Psoas muscle (tissue), 8 donors: Measurements from ENCODE around the gene RBP3. TPM values are rescaled to one million over a fixed set of nuclear protein-coding genes. Genes with fewer than 3 reads are reported as not detected.

Experiments used
- ATAC-seq, 4 donors: fragments of 200-7000 bp; cut with Tn5 transposase; one replicate each; pipeline ENCODE4 v1.9.1; 2020; ENCODE audit warnings: moderate library complexity in 3 of 4, mild to moderate bottlenecking in 2 of 4
- DNase-seq, 2 donors: peaks; one replicate each; pipeline ENCODE4 v3.0.0-alpha.2; 2020
- H3K27ac ChIP-seq: fragments of 200-600 bp; one replicate; pipeline ENCODE4 v1.8.0; 2022
- H3K27me3 ChIP-seq, 3 donors: fragments of 200-600 bp in 1 of 3; one replicate each; pipeline versions ENCODE4 v1.6.1 to v1.8.0; 2013 to 2022; ENCODE audit warnings: low read length in 2 of 3, mild to moderate bottlenecking in 2 of 3, moderate library complexity in 1 of 3; ENCODE audit not compliant: insufficient read depth in 3 of 3
- H3K36me3 ChIP-seq, 2 donors: fragments of 200-600 bp in 1 of 2; one replicate each; pipeline versions ENCODE4 v1.6.1 to v1.8.0; 2013 to 2022; ENCODE audit warnings: low read depth in 1 of 2, mild to moderate bottlenecking in 1 of 2, moderate library complexity in 1 of 2; ENCODE audit not compliant: insufficient read depth in 1 of 2
- H3K4me1 ChIP-seq: fragments of 200-600 bp; one replicate; pipeline ENCODE4 v1.8.0; 2022
- H3K4me3 ChIP-seq: fragments of 200-600 bp; one replicate; pipeline ENCODE4 v1.8.0; 2022; ENCODE audit warnings: mild to moderate bottlenecking
- H3K9me3 ChIP-seq: fragments of 200-600 bp; one replicate; pipeline ENCODE4 v1.8.0; 2022
- WGBS, 3 donors: extraction: QIAGEN DNeasy Blood & Tissue Kit; methylation state at CpG; one replicate each; pipeline versions ENCODE4 v1.1.6 to v1.1.7; 2013; 5-methylcytosine and 5-hydroxymethylcytosine counted together
- intact Hi-C, 2 donors: fragments of 100-400 bp; cut with DNase I; formaldehyde crosslinking; loops; one replicate each; pipeline versions ENCODE4 v1.11.0 to v1.14.2; 2022
- polyA plus RNA-seq, 3 donors: library from polyadenylated mRNA; stranded (reverse); fragments of 200-250 nt; gene quantifications; one replicate each; pipeline ENCODE4 v1.2.3, GENCODE V29; 2013
- total RNA-seq, 4 donors: library from RNA; stranded (reverse); fragmentation: NEBNext Ultra II Directional in 2 of 4; extraction: Animal tissue kit (Norgen Biotek cat#: 25700) in 2 of 4; gene quantifications; one replicate each; pipeline versions ENCODE4 v1.2.1 to v1.2.4, GENCODE V29; 2021 to 2023
- TF ChIP-seq, protein P1 (sequence below): fragments of 200-600 bp; IDR thresholded peaks from one replicate; pipeline ENCODE4 v1.8.0; 2022; ENCODE audit warnings: antibody characterized with exemption
- donor health status: healthy with polysubstance abuse.
- donor health status: DM: no; HTN: no; CAD: no; lungs with moderate emphysema.
- donor health status: Bipolar disorder and iron deficiency.
- donor health status: healthy.
- donor health status: DM: yes; HTN: yes; CAD: no.
- donor health status: DM: no; HTN: no; CAD: no.
- donor health status: DM: no; HTN: no; CAD: no.
- donor health status: DM: yes; HTN: yes; CAD: no.

RBP3 gene
- total and polyA plus RNA-seq, 7 donors: not detected

DNA sequence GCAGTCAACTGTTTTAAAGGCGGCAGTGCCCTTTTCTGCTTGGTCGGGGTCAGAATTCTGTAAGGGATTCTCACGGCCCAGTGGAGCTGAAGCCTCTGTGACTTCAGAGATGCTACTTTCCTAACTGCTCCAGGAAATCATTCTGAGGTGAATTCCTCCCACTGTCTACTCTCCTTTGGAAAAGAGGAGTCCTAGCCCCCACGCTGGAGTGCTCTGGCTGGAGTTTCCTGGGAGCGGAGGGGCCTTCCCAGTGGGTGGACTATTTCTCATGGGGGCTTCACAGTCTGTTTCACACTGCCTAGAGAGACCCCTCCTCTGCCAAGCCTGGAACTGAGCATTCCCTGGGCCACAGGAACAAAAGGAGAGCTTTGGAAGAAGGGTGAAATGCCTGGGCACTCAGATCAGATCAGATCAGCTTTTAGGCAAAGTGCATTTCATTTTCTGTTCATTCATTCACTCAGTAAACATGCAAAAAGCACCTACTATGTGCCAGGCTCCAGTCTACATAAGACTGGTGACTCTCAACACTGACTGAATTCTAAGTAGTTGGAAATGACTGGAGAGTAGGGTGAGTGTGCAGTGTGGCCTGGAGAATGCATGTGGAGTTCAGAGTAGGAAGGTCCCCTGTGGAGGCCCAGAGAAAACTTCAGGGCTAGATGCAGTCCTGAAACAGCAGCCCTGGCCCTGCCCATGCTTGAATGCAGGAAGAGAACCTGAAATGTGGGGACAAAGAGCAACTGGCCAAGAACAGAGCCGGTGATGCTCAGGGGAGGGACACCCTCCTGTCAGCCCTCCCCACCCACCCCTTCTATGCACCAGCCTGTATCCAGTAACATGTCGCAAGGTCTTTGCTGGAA, 23.7 kb downstream of the RBP3 start:
- H3K27me3 ChIP-seq: peaks cover 0 to 11% (median 0%) of the 10 kb centered on the region in 3 donors
- H3K9me3 ChIP-seq: no peaks in the 10 kb centered on the region
- DNase-seq (peak in 1 of 2 donors; percentile 7), ATAC-seq (no peak)
- no peak overlapping the region for H3K27ac ChIP-seq
- H3K4me1 ChIP-seq: no peaks in the 10 kb centered on the region
- no peak overlapping the region for H3K4me3 ChIP-seq
- no peaks in the 10 kb centered on the region for H3K36me3 ChIP-seq
- WGBS, 3 donors: 86 to 90% (median 87%) methylated on average over 7 of the region's 7 CpGs
- intact Hi-C loops: no loop called here
- TF ChIP-seq, protein P1, sequence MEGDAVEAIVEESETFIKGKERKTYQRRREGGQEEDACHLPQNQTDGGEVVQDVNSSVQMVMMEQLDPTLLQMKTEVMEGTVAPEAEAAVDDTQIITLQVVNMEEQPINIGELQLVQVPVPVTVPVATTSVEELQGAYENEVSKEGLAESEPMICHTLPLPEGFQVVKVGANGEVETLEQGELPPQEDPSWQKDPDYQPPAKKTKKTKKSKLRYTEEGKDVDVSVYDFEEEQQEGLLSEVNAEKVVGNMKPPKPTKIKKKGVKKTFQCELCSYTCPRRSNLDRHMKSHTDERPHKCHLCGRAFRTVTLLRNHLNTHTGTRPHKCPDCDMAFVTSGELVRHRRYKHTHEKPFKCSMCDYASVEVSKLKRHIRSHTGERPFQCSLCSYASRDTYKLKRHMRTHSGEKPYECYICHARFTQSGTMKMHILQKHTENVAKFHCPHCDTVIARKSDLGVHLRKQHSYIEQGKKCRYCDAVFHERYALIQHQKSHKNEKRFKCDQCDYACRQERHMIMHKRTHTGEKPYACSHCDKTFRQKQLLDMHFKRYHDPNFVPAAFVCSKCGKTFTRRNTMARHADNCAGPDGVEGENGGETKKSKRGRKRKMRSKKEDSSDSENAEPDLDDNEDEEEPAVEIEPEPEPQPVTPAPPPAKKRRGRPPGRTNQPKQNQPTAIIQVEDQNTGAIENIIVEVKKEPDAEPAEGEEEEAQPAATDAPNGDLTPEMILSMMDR: no peak

DNA sequence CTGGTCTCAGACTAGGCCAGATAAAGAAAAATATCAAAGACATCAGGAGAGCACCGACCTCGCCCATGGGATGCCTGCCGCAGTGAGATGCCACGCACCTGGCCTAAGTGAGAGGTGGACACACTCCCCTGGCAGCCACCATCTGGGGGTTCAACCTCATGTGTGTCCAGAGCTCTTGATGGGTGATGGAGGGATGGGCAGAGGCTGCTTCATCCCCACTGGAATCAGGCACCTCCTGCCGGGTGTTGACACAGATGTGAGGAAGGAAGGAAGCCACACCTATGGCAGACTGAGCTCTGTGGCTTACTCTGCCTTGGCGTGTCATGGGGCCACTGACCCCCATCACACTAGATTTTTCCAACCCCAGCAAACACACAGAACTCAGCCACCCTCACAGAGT, 24.6 kb downstream of the RBP3 start:
- H3K27me3 ChIP-seq: peaks cover 0 to 11% (median 0%) of the 10 kb centered on the region in 3 donors
- no peak for ATAC-seq
- DNase-seq: peak in 1 of 2 donors; percentile 38
- no peak overlapping the region for H3K4me3 ChIP-seq
- H3K4me1 ChIP-seq: peaks cover under 1% of the 10 kb centered on the region
- no peaks in the 10 kb centered on the region for H3K9me3 ChIP-seq
- TF ChIP-seq, protein P1: no peak
- intact Hi-C loops: no loop called here
- WGBS, 3 donors: 82 to 87% (median 85%) methylated on average over 6 of the region's 6 CpGs
- H3K27ac ChIP-seq: no peak overlapping the region
- H3K36me3 ChIP-seq: no peaks in the 10 kb centered on the region

DNA sequence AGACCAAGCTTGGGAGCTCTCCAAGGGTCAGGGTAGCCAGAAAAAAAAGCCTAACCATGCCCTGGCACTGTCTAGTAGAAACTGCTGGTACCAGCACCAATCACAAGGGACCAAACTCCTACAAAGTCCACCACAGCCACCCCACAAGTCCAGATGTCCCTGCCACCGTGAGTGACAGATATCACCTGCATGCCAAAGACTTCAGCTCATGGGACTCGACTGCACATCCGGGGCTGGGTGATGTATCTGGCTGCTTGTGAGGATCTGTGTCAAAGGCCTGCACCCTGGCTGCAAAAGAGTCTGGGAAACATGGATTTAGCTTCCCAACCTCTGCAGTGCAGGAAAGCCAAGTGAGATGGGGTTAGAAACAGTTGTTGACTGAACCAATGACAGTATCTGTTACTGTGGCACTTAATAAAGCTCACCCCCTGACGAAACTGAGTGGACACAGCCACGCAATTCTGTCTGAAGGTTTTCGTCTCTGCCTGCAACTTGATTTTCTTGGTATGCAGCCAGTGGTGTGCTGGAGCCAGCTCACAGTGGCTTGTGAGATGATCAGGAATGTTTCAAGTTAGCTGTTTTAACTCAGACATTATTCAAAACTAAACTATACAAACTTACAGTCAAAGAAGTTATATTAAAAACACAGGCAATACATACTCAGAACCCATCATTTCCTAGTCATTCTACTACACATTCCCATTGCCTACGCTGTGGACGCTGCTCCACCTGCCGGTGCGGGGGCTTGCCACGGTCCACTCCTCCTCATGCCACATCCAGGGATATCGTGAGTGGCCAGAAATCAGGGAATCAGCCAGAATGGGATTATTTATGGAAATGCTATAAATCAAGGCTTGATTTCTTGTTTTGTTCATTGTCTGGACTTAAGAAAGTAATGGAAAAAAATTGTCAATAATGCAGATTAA, 26.7 kb downstream of the RBP3 start:
- ATAC-seq: no peak
- H3K9me3 ChIP-seq: no peaks in the 10 kb centered on the region
- 38 to 68% (median 48%) methylated on average over 12 of the region's 12 CpGs for whole genome bisulfite sequencing, 3 donors
- DNase-seq: peak in 1 of 2 donors; percentile 42
- intact Hi-C loops: loop anchor here in 1 of 2 donors (5.0 kb wide), 1 partner anchor 982 kb away; no protein-coding TSS in a partner anchor
- peaks cover 3% of the 10 kb centered on the region for H3K4me1 ChIP-seq
- no peak overlapping the region for H3K4me3 ChIP-seq
- no peak overlapping the region for H3K27ac ChIP-seq
- no peaks in the 10 kb centered on the region for H3K36me3 ChIP-seq
- peaks cover 0 to 11% (median 0%) of the 10 kb centered on the region in 3 donors for H3K27me3 ChIP-seq
- TF ChIP-seq, protein P1: no peak

DNA sequence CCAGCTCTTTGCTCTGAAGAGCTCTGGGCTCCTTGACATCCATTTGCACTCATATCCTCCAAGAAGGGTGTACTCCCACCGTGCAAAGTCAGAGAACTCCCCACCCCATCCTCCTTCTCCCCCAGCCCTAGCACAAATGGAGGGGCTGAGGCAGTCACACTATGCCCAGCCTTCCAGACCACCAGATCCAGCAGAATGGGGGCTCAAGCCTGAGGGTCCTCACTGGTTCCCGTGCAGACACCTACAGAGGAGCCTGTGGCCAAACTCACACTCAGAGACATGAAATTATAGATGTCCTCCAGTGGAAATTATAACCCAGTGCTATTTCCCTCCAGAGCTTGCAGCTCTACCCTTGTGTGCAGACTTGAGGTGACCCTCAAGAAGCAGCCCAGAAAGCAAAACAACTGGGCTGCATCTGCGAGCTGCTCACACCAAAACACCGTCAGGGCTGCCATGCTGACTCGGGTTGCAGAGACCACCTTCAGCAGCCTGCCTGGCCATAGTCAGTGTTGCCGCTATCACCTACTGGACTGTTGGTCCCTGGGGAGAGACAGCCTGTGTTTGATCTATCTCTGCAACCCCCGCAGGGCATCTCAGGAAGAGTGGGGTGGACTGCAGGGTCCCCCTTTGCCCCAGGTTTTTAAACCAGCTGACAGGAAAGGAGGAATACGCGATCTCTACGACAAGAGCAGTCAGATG, 28.5 kb downstream of the RBP3 start:
- 65 to 75% (median 69%) methylated on average over 10 of the region's 10 CpGs for WGBS, 3 donors
- peak in 1 of 2 donors; percentile 25 for DNase-seq
- H3K27me3 ChIP-seq: peaks cover 0 to 11% (median 0%) of the 10 kb centered on the region in 3 donors

More for the DNA sequence above, 28.5 kb downstream of the RBP3 start:
- ATAC-seq: no peak
- Histone ChIP-seq H3K9me3 (no peaks in the 10 kb centered on the region), H3K4me3 (no peak overlapping the region), H3K4me1 (peaks cover 3% of the 10 kb centered on the region), H3K27ac (no peak overlapping the region), H3K36me3 (no peaks in the 10 kb centered on the region)
- intact Hi-C loops: loop anchor here in 1 of 2 donors (5.0 kb wide), 1 partner anchor 981 kb away; no protein-coding TSS in a partner anchor
- TF ChIP-seq, protein P1: no peak
